CD14-positive monocyte (primary cell): ENCODE results near the gene SNX18. TPM values are rescaled to one million over a fixed set of nuclear protein-coding genes. Genes with fewer than 3 reads are reported as not detected.

ENCODE experiments used
- DNase-seq, 3 donors: peaks; one replicate each; pipeline ENCODE4 v3.0.0-alpha.2; 2011 to 2022
- H2AFZ ChIP-seq: 2 replicates; pipeline ENCODE4 v1.6.0; 2012; ENCODE audit warnings: mild to moderate bottlenecking, low read depth, low read length, inconsistent platforms; ENCODE audit not compliant: insufficient read depth, poor library complexity, severe bottlenecking
- H3K27ac ChIP-seq, 2 donors: 1 replicate in 1 of 2; 2 replicates in 1 of 2; pipeline ENCODE4 v1.5.1; 2012 to 2013; ENCODE audit warnings: low read length in 2 of 2, control low read depth in 1 of 2, inconsistent platforms in 1 of 2, low read depth in 1 of 2, mild to moderate bottlenecking in 1 of 2
- H3K27me3 ChIP-seq, 2 donors: one replicate each; pipeline versions ENCODE4 v1.6.0 to v1.6.1; 2011 to 2013; ENCODE audit warnings: low read length in 2 of 2; ENCODE audit not compliant: control insufficient read depth in 2 of 2, insufficient read depth in 2 of 2
- H3K36me3 ChIP-seq, 2 donors: replicated peaks in 1 of 2; 1 replicate in 1 of 2; 2 replicates in 1 of 2; pipeline versions ENCODE4 v1.5.1 to v1.6.1; 2012 to 2013; ENCODE audit warnings: low read length in 2 of 2, control low read depth in 1 of 2, inconsistent platforms in 1 of 2, mild to moderate bottlenecking in 1 of 2; ENCODE audit not compliant: insufficient read depth in 2 of 2, control insufficient read depth in 1 of 2
- H3K4me1 ChIP-seq, 2 donors: 1 replicate in 1 of 2; 2 replicates in 1 of 2; pipeline versions ENCODE4 v1.5.1 to v1.6.1; 2012 to 2013; ENCODE audit warnings: low read length in 2 of 2, control low read depth in 1 of 2, inconsistent platforms in 1 of 2, mild to moderate bottlenecking in 1 of 2, moderate library complexity in 1 of 2; ENCODE audit not compliant: insufficient read depth in 2 of 2, control insufficient read depth in 1 of 2
- H3K4me2 ChIP-seq: replicated peaks from 2 replicates; pipeline ENCODE3; 2012; ENCODE audit warnings: low read length, moderate library complexity, mild to moderate bottlenecking; ENCODE audit not compliant: poor library complexity, severe bottlenecking; ENCODE audit errors: extremely low read depth
- H3K4me3 ChIP-seq, 3 experiments: fragments of 200-600 bp in 1 of 3; sonication (generic) in 1 of 3; replicated peaks in 1 of 3; 1 replicate in 2 of 3; 2 replicates in 1 of 3; pipeline ENCODE4 v1.5.1; 2011 to 2013; ENCODE audit warnings: low read length in 3 of 3, mild to moderate bottlenecking in 3 of 3, control low read depth in 2 of 3, low read depth in 2 of 3, inconsistent platforms in 1 of 3, moderate library complexity in 1 of 3
- H3K79me2 ChIP-seq: 2 replicates; pipeline ENCODE4 v1.6.0; 2012; ENCODE audit warnings: mild to moderate bottlenecking, control low read depth, inconsistent platforms, low read length, moderate library complexity; ENCODE audit not compliant: insufficient read depth
- H3K9ac ChIP-seq: 2 replicates; pipeline ENCODE4 v1.6.0; 2017; ENCODE audit warnings: low read length, mild to moderate bottlenecking; ENCODE audit not compliant: insufficient read depth, poor library complexity, severe bottlenecking
- H3K9me3 ChIP-seq, 2 donors: replicated peaks in 1 of 2; 1 replicate in 1 of 2; 2 replicates in 1 of 2; pipeline versions ENCODE4 v1.5.1 to v1.6.1; 2012 to 2013; ENCODE audit warnings: low read length in 2 of 2, control low read depth in 1 of 2; ENCODE audit not compliant: control insufficient read depth in 1 of 2, insufficient read depth in 1 of 2
- H4K20me1 ChIP-seq: 2 replicates; pipeline ENCODE4 v1.6.0; 2012; ENCODE audit warnings: mild to moderate bottlenecking, low read length, control low read depth, moderate library complexity; ENCODE audit not compliant: insufficient read depth
- H3K27ac Mint-ChIP-seq, 7 donors: one replicate each; pipeline ENCODE4 v1.8.0; 2020; ENCODE audit warnings: mild to moderate bottlenecking in 7 of 7, mixed read lengths in 7 of 7, moderate library complexity in 6 of 7, inconsistent platforms in 2 of 7
- H3K27me3 Mint-ChIP-seq, 3 donors: one replicate each; pipeline ENCODE4 v1.8.0; 2021 to 2022; ENCODE audit warnings: low read depth in 3 of 3, mild to moderate bottlenecking in 3 of 3, mixed read lengths in 3 of 3, moderate library complexity in 3 of 3, inconsistent platforms in 1 of 3
- H3K36me3 Mint-ChIP-seq, 2 donors: one replicate each; pipeline ENCODE4 v1.8.0; 2020; ENCODE audit warnings: mixed read lengths in 2 of 2, inconsistent platforms in 1 of 2, mild to moderate bottlenecking in 1 of 2
- H3K4me1 Mint-ChIP-seq: one replicate; pipeline ENCODE4 v1.8.0; 2020; ENCODE audit warnings: mild to moderate bottlenecking, mixed read lengths
- H3K4me3 Mint-ChIP-seq, 2 donors: one replicate each; pipeline ENCODE4 v1.8.0; 2020; ENCODE audit warnings: mild to moderate bottlenecking in 2 of 2, mixed read lengths in 2 of 2, moderate library complexity in 1 of 2
- H3K9me3 Mint-ChIP-seq, 7 donors: one replicate each; pipeline ENCODE4 v1.8.0; 2020 to 2022; ENCODE audit warnings: mixed read lengths in 7 of 7, mild to moderate bottlenecking in 6 of 7, moderate library complexity in 6 of 7, inconsistent platforms in 2 of 7
- CTCF ChIP-seq: fragments of 200-600 bp; IDR thresholded peaks from one replicate; pipeline ENCODE4 v1.8.0; 2022; ENCODE audit warnings: antibody characterized with exemption, mild to moderate bottlenecking
- WGBS: methylation state at CpG from one replicate; pipeline ENCODE4 v1.1.5; 2013; ENCODE audit warnings: missing lambda C conversion rate; ENCODE audit not compliant: insufficient coverage; 5-methylcytosine and 5-hydroxymethylcytosine counted together
- intact Hi-C, 2 donors: fragments of 100-400 bp; cut with micrococcal nuclease; formaldehyde crosslinking; loops; one replicate each; pipeline versions ENCODE4 v1.15.0 to v1.15.1; 2023
- polyA plus RNA-seq, 3 donors: library from polyadenylated mRNA; depleted of rRNA in 1 of 3; unstranded in 2 of 3; stranded (reverse) in 1 of 3; fragments of 300-500 nt in 2 of 3; fragments of >200 nt in 1 of 3; fragmentation: Illumina TruSeq in 2 of 3; gene quantifications; 1 replicate in 2 of 3; 2 replicates in 1 of 3; pipeline ENCODE4 v1.2.3, GENCODE V29; 2012 to 2021

Gene SNX18
- polyA plus RNA-seq, 3 donors, result 6.8 to 33.3 (median 12.4) TPM

DNA sequence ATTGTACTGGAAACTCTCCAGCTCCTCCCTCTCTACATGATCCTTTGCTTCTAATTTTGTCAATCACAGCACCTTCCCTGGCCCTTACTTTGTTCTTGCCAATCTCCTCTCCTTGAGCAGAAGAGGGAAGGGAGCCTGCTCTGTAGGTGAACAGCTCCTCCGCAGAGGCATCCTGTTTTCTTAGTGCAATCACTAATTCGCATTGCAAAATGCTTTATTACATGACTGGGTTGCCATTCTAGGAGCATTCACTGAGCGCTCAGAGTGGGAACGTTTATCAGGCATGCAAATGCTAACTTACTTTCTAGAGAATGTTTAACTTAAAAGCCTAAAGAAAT is 416 bp upstream of the SNX18 start:
- Histone ChIP-seq H2AFZ (peak overlapping the region; percentile 60), H3K36me3 (peaks cover 0 to 3% of the 10 kb centered on the region in 2 donors), H3K4me3 (peak overlapping the region in 1 of 3 experiments; percentile 38), H3K9me3 (no peaks in the 10 kb centered on the region), H3K4me1 (peaks cover 28 to 35% of the 10 kb centered on the region in 2 donors), H4K20me1 (peaks cover 36% of the 10 kb centered on the region), H3K27ac (no peak overlapping the region), H3K79me2 (peaks cover 46% of the 10 kb centered on the region), H3K27me3 (peaks cover 0 to 8% of the 10 kb centered on the region in 2 donors), H3K4me2 (peak overlapping the region; percentile 60), H3K9ac (no peak overlapping the region)
- Mint-ChIP-seq H3K36me3 (peaks cover 15 to 19% of the 10 kb centered on the region in 2 donors), H3K9me3 (peaks cover 0 to 4% (median 0%) of the 10 kb centered on the region in 7 donors), H3K4me3 (peak overlapping the region; percentile 34 to 80), H3K27me3 (peaks cover 6 to 15% (median 9%) of the 10 kb centered on the region in 3 donors), H3K27ac (peak overlapping the region in 1 of 7 donors; percentile 15), H3K4me1 (peaks cover 24% of the 10 kb centered on the region)
- intact Hi-C loops, result loop anchor here (2.0 to 5.0 kb wide), 4 partner anchors 328 to 630 kb away; no protein-coding TSS in a partner anchor
- TF ChIP-seq CTCF, result no peak
- peak in 1 of 3 donors; percentile 15 for DNase-seq
- 19% methylated on average over 2 of the region's 4 CpGs for WGBS

DNA sequence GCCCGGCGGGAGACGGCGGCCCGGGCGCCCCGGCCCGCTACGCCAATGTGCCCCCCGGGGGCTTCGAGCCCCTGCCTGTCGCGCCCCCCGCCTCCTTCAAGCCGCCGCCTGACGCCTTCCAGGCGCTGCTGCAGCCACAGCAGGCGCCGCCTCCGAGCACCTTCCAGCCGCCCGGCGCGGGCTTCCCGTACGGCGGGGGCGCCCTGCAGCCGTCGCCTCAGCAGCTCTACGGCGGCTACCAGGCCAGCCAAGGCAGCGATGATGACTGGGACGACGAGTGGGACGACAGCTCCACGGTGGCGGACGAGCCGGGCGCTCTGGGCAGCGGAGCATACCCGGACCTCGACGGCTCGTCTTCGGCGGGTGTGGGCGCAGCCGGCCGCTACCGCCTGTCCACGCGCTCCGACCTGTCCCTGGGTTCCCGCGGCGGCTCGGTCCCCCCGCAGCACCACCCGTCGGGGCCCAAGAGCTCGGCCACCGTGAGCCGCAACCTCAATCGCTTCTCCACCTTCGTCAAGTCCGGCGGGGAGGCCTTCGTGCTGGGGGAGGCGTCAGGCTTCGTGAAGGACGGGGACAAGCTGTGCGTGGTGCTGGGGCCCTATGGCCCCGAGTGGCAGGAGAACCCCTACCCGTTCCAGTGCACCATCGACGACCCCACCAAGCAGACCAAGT is 723 bp downstream of the SNX18 start:
- H3K4me3 Mint-ChIP-seq, result peak overlapping the region; percentile 96 to 97
- peak overlapping the region; percentile 65 to 92 for H3K27ac ChIP-seq
- H3K27me3 ChIP-seq, result peaks cover 0 to 8% of the 10 kb centered on the region in 2 donors
- peak overlapping the region; percentile 71 to 94 (median 88) for H3K27ac Mint-ChIP-seq
- peaks cover 21% of the 10 kb centered on the region for H3K4me1 Mint-ChIP-seq
- peak overlapping the region; percentile 82 to 91 (median 82) for H3K4me3 ChIP-seq
- H4K20me1 ChIP-seq, result peaks cover 47% of the 10 kb centered on the region
- H3K4me2 ChIP-seq, result peak overlapping the region; percentile 89
- H3K9me3 Mint-ChIP-seq, result no peaks in the 10 kb centered on the region
- H3K27me3 Mint-ChIP-seq, result peaks cover 4 to 13% (median 8%) of the 10 kb centered on the region in 3 donors
- H3K36me3 ChIP-seq, result peaks cover 3 to 5% of the 10 kb centered on the region in 2 donors
- H2AFZ ChIP-seq, result peak overlapping the region; percentile 72
- peaks cover 40 to 46% of the 10 kb centered on the region in 2 donors for H3K4me1 ChIP-seq
- intact Hi-C loops, result loop anchor here (1.0 to 5.0 kb wide), 4 partner anchors 153 to 629 kb away; no protein-coding TSS in a partner anchor
- H3K79me2 ChIP-seq, result peaks cover 57% of the 10 kb centered on the region
- H3K9ac ChIP-seq, result peak overlapping the region; percentile 86
- TF ChIP-seq CTCF, result no peak
- peak; percentile 38 to 41 (median 40) for DNase-seq
- no peaks in the 10 kb centered on the region for H3K9me3 ChIP-seq
- peaks cover 24 to 28% of the 10 kb centered on the region in 2 donors for H3K36me3 Mint-ChIP-seq
- WGBS, result 10% methylated on average over 72 of the region's 79 CpGs
